Activated CD8-positive, alpha-beta memory T cell treated with anti-CD3 and anti-CD28 coated beads, Interleukin-2, amount 50 U/mL, for 24 hours (primary cell): ENCODE results near the gene ATL2.
"Not testable (repeated sequence)": the region's sequence is repeated elsewhere in the genome, so short reads cannot be mapped to it uniquely, and the experiment has no call there.

Experiments used
- DNase-seq: peaks from one replicate; pipeline ENCODE4 v3.0.0-alpha.2; 2020; ENCODE audit errors: extremely low read depth

ATL2 gene

GRCh38 chr2:38390947-38391346 lies 13.9 kb upstream of the ATL2 start:
- DNase-seq: no peak

- DNase-seq: no peak
Observed at GRCh38 chr2:38387887-38388286, 10.8 kb upstream of the ATL2 start.

DNA sequence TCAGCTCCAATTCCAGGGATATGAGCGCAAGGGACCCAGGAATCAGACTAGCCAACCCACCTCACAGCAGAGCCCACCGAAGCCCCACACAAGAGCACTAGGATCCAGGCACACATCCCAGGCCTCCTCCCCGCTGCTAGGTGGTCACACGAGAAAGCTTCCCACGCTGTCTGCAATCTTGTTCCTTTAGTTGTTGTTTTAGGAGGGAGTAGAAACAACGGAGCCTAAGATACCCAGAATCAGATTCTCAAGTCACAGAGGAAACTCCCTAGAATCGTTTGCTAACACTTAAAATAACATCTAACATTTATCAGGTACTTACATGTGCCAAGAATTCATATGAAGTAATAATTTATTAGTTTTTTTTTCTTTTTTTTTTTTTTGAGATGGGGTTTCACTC lies 9.7 kb upstream of the ATL2 start:
- DNase-seq: no peak

DNA sequence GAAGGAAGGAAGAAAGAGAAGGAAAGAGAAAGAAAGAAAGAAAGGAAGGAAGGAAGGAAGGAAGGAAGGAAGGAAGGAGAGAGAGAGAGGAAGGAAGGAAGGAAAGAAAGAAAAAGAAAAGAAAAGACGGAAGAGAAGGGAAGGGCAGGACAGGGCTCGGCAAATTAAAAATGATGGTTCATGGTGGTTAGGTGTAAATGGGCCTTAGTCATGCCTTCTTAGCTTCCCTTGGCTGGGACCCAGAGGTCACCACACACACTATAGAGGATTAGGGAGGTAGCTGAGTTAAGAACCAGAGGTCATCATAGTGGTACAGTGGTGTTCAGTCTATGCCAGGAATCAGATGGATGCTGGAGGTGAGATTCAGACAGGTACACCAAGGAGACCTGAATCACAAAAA lies 9.3 kb upstream of the ATL2 start:
- no peak for DNase-seq

DNA sequence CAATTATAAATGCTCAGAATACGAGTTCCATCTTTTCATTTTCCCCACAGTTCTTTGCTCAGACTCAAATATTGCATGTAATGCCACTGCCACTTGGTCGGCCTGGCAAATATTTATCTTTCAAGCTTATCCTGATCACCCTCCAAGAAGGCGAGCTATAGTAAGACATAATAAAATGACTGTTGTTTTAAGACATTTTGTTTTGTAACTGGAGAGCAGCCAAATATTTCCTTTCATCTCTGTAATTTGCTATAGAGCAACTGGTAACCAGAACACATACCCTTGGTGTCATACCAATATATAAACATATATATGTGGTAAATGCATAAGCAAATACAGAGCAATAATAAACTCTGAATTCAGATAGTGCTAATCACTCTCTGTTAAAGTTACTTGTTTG lies 7.3 kb upstream of the ATL2 start:
- DNase-seq: no peak

GRCh38 chr2:38383741-38384140 lies 6.7 kb upstream of the ATL2 start:
- DNase-seq: not testable (repeated sequence)

GRCh38 chr2:38381381-38382143 lies 4.5 kb upstream of the ATL2 start:
- no peak for DNase-seq

GRCh38 chr2:38380397-38381130 lies 3.5 kb upstream of the ATL2 start:
- no peak for DNase-seq

- peak; percentile 30 for DNase-seq
Observed at GRCh38 chr2:38376346-38377049, 575 bp downstream of the ATL2 start.

- DNase-seq: no peak
Observed at GRCh38 chr2:38375696-38376345, 1.3 kb downstream of the ATL2 start.

DNA sequence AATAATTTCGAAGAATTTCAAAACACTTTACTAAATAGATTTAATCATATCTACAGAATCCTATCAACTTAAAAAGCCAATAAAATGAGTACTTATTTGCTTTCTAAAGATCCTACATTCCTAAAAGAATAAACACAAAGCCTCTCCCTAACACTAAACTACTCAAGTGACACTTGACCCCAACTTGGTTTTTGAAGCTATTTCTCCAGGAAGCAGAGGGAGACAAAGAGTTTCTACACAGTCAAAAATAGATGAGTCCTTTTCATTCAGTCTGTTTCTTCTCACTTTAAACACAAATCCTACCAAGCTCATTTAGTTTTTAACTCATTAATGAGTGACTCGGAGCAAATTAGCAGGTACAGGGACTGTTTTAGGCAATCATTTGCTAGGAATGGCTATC lies 2.1 kb downstream of the ATL2 start:
- no peak for DNase-seq

- DNase-seq: no peak
Observed at GRCh38 chr2:38371235-38371634, 5.8 kb downstream of the ATL2 start.

- no peak for DNase-seq
Observed at GRCh38 chr2:38370664-38371063, 6.4 kb downstream of the ATL2 start.

- DNase-seq: no peak
Observed at GRCh38 chr2:38362232-38362631, 14.8 kb downstream of the ATL2 start.

GRCh38 chr2:38360177-38360576 lies 16.9 kb downstream of the ATL2 start:
- DNase-seq: no peak

- DNase-seq: no peak
Observed at GRCh38 chr2:38353402-38353801, 23.7 kb downstream of the ATL2 start.

DNA sequence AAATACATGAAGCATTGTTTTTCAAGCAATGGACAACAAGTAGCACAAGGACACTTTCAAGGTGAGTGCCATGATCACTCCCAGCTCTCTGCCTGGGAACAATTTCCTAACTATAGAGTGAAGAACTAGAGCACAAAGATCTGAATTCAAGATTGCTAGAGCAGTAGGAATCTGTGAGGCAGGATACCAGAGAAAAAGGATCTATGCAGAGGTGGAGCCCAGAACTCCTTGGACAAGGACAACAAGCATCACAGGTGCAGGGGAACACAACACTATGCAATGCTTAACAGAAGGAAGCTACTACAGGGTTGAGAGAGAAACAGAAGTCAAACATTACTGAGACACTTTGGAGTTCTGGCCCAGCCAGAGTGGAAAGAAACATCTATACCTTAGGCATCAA lies 24.7 kb downstream of the ATL2 start:
- no peak for DNase-seq

DNA sequence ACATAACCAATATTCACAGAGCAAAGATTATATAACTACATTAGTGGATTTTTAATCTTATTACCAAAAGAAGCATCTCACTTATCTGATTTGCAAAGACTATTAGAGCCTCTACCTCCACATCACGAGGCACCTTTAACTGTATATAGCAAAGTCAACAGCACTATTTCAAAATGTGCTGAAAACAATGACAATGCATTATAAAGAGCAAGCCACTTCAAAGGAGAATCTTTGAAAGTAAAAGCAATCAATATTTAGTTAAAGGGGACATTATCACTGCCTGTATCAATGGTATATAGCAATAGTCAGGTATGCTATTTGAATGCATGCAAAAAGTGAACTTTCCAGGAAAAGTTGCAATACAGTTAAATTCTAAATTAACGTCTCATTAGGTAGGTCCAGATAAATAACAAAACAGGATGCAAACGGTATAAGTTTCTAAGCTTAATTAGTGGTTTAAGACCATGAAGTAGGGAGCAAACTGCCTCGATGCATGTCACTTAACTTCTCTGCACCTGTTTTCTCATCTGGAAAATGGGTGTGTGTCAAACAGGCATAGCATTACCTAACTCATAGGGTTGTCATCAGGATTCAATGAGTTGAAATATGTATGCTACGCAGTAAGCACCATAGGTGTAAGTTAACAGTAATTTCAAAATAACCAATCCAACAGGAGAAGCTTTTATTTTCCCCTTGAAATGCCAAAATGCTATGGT lies 31.6 kb downstream of the ATL2 start:
- no peak for DNase-seq

GRCh38 chr2:38344813-38345212 lies 32.3 kb downstream of the ATL2 start:
- no peak for DNase-seq

DNA sequence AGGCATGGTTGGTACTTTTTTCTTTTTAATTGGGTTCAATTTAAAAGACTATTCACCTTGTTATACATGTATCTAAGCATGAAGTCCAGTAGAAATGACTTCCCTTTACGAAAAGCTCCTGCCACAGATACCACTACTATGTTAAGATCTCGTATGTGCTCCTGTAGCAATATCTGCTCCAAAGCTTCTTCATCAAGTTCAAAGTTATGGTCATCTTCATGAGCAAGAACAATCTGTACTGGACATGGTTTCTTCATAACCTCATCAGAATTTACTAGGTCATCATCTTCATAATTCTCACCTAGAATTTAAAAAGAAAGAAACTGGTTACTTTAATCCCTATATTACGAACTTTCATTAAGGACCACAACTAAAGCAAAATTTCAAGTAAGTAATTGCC lies 33.9 kb downstream of the ATL2 start:
- no peak for DNase-seq

DNA sequence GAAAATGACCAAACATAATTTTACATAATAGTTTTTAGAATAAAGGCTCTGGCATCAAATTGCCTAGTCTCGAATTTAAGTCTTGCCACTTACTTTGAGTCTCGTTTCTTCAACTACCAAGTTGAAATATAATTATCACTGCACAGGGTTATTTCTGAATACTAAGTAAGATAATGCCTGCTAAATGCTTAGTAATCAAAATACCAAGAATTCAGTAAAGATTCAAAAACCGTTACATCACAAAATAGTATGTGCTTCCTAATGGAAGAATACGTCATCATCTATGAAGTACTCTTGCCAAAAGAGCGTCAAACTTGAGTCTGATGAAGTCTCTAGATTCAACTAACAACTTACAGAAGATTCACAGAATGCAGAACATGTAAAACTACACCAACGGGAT lies 40.5 kb downstream of the ATL2 start:
- DNase-seq: no peak

- no peak for DNase-seq
Observed at GRCh38 chr2:38330754-38331153, 46.3 kb downstream of the ATL2 start.
